Measurements from ENCODE around the gene METTL27.
A peak's percentile ranks its signal among the peaks of the same experiment; 100 is the strongest.

GRCh38 chr7:73810998-73811360 lies 31.3 kb downstream of the METTL27 start:
- TF ChIP-seq EZH2 (IDR thresholded peaks at IDR 0.05; ENCODE audit: low read depth, unreplicated experiment) (no peak), CTCF (conservative IDR thresholded peaks at IDR 0.05; ENCODE audit: low read depth in 2 of 2) (peak; percentile 7 to 27; a peak in 2 of 4 replicates), EZH2phosphoT487 (IDR thresholded peaks at IDR 0.05; ENCODE audit: unreplicated experiment) (no peak), ZNF114 (CRISPR knock-in tag; IDR thresholded peaks at IDR 0.05) (no peak), REST (IDR thresholded peaks at IDR 0.05; ENCODE audit: unreplicated experiment) (no peak)
